ENCODE results near the gene KIAA0753.

Gene KIAA0753

GRCh38 chr17:6651354-6651918, 10.9 kb upstream of the KIAA0753 start, which contains the start of the genes C17orf100 and MED31:
C17orf100 (plus strand) TSS chr17:6651762; CDS start chr17:6651914, 152 bp downstream.
MED31 (minus strand) TSS chr17:6651605; CDS start chr17:6651528, 77 bp downstream.
- peak; percentile 82 to 98 (median 96) for DNase-seq
- intact Hi-C loops (cut with DNase I) = loop anchor here (5.0 kb wide), 1 partner anchor 361 kb away; the partner anchor contains the start of gene RNASEK

DNA sequence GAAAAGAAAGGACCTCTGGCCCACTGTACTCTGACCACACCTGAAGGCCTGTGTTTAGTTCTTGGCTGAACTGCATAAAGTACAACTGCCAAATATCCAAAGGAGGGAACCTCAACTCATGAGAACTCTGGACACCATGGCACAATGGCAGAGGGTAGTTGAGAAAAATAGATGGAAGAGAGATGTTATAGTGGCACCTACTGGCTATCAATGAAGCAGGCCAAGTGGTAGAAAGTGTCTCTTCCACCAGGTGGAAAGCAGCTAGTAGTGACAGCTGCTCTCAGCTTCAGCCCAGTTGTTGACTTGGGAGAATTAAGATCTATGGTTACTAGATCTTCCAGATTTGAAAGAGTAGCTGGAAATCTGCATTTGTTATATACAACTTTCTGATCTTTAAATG, 7.7 kb upstream of the KIAA0753 start:
- intact Hi-C loops (cut with DNase I) = no loop called here
- DNase-seq = no peak

DNA sequence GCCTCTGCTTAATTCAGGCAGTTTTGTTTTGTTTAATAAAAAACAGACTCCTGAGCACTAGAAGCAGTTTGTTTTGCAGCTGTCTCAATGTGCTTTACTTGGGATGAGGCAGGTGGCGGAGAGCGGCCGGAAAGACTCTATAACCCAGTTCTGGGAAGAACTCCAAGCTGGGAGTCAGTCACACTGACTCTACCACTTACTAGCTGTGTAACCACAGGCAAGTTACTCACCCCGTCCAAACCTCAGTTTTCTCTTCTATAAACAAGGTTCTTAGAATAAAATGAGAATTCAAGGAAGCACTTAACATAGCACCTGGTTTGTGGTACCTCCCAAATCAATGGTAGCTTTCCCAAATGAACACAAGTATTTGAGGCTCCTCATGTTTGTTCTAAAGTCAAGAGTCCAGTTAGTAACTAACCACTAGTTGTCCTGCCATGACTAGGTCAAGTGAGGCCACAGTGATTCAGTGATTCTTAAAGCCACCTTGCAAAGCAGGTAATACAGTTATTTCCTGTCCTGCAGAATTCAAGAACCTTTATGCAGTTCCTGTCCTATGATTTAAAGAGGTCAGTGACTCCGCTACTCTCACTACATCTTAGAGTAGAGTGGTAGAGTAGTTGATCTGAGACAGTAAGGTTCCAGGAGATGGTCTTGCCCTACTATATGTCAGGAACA, 3.1 kb upstream of the KIAA0753 start:
- intact Hi-C loops (cut with DNase I) = no loop called here
- no peak for DNase-seq

DNA sequence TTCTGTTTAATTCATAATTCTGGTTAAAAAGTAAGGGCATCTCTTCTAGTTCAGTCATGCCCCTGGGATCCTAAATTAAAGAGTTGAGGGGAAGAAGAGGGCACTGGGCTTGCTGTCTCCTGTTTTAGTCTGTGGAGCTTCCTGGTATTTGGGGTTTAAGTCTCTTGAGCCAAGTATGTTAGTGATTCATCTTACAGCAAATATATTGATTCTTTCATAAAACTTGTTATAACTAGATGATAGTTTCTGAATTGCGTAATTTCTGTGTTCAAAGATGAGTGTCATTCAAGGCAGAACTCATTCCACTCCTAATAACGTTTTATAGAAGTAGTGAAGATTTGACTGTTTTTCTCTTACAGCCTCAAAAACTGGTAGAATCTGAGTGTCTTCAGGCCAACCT, 2.1 kb upstream of the KIAA0753 start:
- intact Hi-C loops (cut with DNase I) = no loop called here
- DNase-seq = no peak

GRCh38 chr17:6641247-6641863, 844 bp upstream of the KIAA0753 start:
- intact Hi-C loops (cut with DNase I) = no loop called here
- peak in 2 of 42 donors; percentile 22 to 47 for DNase-seq

DNA sequence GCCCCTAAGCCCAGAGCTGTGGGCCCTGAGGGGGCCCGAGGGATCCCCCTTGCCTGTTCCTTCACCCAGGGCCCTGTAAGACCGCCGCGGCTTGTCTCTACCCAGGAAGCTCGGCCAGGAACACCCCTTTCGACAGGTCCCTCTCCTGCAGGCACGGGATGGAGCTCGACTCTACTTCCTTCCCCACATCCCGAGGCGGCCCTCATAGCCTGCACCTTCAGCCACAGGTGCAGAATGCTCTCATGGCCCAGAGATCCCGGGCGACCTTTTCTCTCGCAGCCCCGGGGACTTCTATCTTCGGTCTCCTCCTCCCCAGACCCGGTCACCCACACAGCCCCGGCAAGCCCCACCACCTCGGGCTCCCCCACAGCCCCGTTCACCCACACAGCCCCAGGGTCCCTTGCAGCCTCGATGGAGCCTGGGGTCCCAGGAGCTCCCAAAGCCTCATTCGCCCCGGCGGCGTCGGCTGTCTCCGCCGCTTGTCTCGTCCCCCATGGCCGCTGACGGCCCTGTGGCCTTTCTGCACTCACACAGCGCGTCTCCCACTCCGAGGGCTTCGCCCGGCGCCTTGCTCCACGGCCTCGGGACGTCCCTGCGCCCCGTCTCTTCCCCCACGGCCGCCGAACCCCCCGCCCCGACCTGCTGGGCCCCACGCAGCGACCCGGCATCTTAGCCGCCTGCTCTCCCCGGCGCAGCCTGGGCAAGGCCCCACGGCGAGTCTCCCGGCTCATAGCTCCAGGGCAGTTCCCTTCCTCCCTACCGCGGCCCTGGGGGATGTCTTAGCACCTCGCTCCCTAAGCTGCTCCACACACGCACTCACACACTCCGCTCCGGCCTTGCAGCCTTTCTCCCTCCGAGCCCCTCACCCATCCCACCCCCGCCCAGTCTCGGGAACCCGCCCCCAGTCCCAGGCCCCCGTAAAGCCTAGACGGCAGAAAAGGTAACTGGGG, 650 bp downstream of the KIAA0753 start:
- intact Hi-C loops (cut with DNase I) = no loop called here
- DNase-seq = peak in 25 of 42 donors; percentile 12 to 67 (median 42)

- DNase-seq = peak in 19 of 42 donors; percentile 21 to 70 (median 38)
- intact Hi-C loops (cut with DNase I) = no loop called here
These were observed 1.4 kb downstream of the KIAA0753 start for GRCh38 chr17:6639014-6639585.

DNA sequence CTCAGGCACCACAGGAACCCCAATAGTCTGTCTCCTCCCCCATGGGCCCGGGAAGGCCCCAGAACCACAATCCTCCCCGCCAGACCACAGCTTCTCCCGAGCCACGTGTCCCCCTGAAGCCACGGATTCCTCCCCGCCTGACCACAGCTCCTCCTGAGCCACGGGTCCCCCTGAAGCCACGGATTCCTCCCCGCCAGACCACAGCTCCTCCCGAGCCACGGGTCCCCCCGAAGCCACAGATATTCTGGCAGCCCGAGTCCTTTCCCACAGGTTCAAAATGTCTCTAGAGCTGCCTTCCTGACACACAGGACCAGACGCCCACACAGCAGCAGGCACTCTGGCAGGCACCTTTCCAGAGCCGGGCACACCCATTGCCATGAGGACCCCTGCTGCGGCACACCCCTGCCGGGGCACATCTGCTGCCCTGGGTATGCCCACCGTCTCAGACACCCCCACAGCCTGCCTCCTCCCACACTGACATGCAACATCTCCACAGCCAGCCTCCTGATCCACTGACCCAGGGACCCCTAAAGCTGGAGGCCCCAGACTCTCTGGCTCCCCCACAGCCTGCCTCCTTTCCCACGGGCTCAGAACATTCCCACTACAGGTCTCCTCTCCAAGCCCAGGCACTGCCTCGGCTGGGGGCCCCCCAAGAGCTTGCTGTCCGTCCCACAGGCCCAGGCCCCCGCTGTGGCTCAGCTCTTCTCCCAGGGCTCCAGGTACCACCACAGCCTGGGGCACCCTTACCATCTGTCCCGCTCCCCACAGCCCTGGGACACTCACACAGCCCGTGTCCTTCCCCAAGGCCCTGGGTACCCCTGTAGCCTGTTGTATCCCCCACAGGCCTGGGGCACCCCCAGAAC, 2.2 kb downstream of the KIAA0753 start:
- DNase-seq = peak in 1 of 42 donors; percentile 14
- intact Hi-C loops (cut with DNase I) = no loop called here

DNA sequence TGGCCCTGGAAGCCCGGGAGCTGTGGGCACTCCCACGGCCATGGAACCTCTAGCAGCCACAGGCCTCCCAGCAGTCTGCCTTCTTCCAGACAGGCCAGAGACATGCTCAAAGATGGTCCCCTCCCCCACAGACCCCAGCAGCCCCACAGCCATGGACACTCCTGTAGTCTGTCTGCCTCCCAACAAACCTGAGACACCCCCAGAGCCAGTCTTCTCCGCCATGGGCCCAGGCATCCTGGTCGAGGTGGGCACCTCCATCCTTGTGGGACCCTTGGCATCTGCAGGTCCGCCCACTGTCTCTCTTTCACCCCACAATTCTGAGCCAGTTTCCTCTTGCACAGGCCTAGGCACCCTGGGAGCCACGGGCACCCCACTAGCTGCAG, 3.1 kb downstream of the KIAA0753 start:
- no peak for DNase-seq
- intact Hi-C loops (cut with DNase I) = no loop called here

- intact Hi-C loops (cut with DNase I) = no loop called here
- DNase-seq = peak in 7 of 42 donors; percentile 8 to 54 (median 24)
These were observed 3.7 kb downstream of the KIAA0753 start for GRCh38 chr17:6636616-6637457.

DNA sequence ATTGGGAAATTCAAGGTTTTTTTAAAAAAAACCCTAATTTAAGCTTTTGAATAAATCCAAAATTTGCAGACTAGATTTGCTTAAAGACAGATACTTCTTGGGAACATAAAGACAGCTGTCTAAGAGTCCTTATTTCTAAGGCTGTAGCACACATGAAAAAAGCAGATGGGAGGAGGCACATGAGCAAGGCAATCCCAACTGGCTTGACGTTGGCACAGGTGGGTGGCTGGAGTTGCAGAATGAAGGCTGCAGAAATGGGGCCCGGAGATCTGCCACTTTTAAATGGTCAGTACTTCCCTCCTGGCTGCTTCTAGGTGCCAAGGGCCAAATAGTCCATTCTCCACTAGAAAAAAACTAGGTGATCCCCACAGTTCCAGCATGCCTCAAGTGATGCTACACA, 4.4 kb downstream of the KIAA0753 start:
- intact Hi-C loops (cut with DNase I) = no loop called here

GRCh38 chr17:6633263-6633662, 7.2 kb downstream of the KIAA0753 start:
- intact Hi-C loops (cut with DNase I) = no loop called here
- DNase-seq = no peak

More for the DNA sequence above, 4.4 kb downstream of the KIAA0753 start:
- peak in 13 of 42 donors; percentile 16 to 56 (median 39) for DNase-seq

DNA sequence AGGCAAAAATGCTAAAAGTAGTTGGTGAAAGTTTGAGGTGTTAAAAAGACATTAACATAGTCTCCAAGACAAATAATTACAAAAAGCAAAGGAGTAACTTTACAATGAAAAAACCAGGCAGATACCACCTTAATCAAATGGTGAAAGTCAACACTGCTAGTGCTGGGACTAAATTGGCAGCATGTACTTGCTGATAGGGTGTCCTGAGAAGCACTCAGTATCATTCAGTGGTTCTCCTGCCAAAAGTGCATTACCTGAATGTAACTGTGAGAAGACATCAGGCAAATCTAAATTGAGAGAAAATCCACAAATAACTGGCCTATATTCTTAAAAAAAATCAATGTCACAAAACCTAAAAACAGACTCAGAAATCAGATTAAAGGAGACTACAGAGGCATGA, 8.0 kb downstream of the KIAA0753 start:
- intact Hi-C loops (cut with DNase I) = no loop called here
- DNase-seq = no peak

GRCh38 chr17:6630390-6630789, 10.1 kb downstream of the KIAA0753 start:
- DNase-seq = no peak
- intact Hi-C loops (cut with DNase I) = no loop called here

GRCh38 chr17:6627019-6627418, 13.5 kb downstream of the KIAA0753 start:
- intact Hi-C loops (cut with DNase I) = no loop called here
- DNase-seq = no peak

- DNase-seq = no peak
- intact Hi-C loops (cut with DNase I) = no loop called here
These were observed 13.9 kb downstream of the KIAA0753 start for GRCh38 chr17:6626616-6627015.

GRCh38 chr17:6623941-6624340, 16.6 kb downstream of the KIAA0753 start:
- intact Hi-C loops (cut with DNase I) = no loop called here
- no peak for DNase-seq
